Gastroesophageal sphincter (tissue), 4 donors: ENCODE data around the gene ST8SIA5. TPM values are rescaled to one million over a fixed set of nuclear protein-coding genes. Genes with fewer than 3 reads are reported as not detected.

Experiments used
- ATAC-seq: fragments of 150-250 bp; one replicate; pipeline ENCODE4 v1.9.1; 2016; ENCODE audit warnings: mild to moderate bottlenecking, moderate library complexity
- H3K27ac ChIP-seq, 4 donors: fragments of 200-600 bp; sonication (generic) in 3 of 4; 1 replicate in 3 of 4; 2 replicates in 1 of 4; pipeline ENCODE4 v1.5.1; 2016 to 2019
- H3K27me3 ChIP-seq: fragments of 200-600 bp; sonication (generic); one replicate; pipeline ENCODE4 v1.5.1; 2019
- H3K36me3 ChIP-seq, 2 donors: fragments of 200-600 bp; sonication (generic); one replicate each; pipeline ENCODE4 v1.5.1; 2019; ENCODE audit warnings: control low read depth in 1 of 2
- H3K4me1 ChIP-seq, 3 donors: fragments of 200-600 bp; sonication (generic); 1 replicate in 2 of 3; 2 replicates in 1 of 3; pipeline ENCODE4 v1.5.1; 2016 to 2019; ENCODE audit warnings: control low read depth in 2 of 3
- H3K4me3 ChIP-seq, 2 donors: fragments of 200-600 bp; sonication (generic); one replicate each; pipeline ENCODE4 v1.5.1; 2019; ENCODE audit warnings: mild to moderate bottlenecking in 1 of 2, moderate library complexity in 1 of 2
- H3K9me3 ChIP-seq, 3 donors: fragments of 200-600 bp; sonication (generic); one replicate each; pipeline ENCODE4 v1.5.1; 2017 to 2019; ENCODE audit warnings: control low read depth in 2 of 3
- EP300 ChIP-seq: sonication (generic); formaldehyde crosslinking; IDR thresholded peaks from one replicate; pipeline ENCODE4 v1.6.1; 2017; ENCODE audit warnings: antibody characterized with exemption, mild to moderate bottlenecking
- POLR2A ChIP-seq, 2 donors: fragments of 450-650 bp; IDR thresholded peaks; one replicate each; pipeline ENCODE4 v1.6.1; 2017; ENCODE audit warnings: antibody characterized with exemption in 2 of 2, mild to moderate bottlenecking in 2 of 2, moderate library complexity in 1 of 2
- POLR2AphosphoS5 ChIP-seq: sonication (generic); formaldehyde crosslinking; IDR thresholded peaks from one replicate; pipeline ENCODE4 v1.6.1; 2017; ENCODE audit warnings: antibody characterized with exemption
- WGBS, 2 donors: methylation state at CpG; one replicate each; pipeline ENCODE4 v1.1.5; 2018; ENCODE audit warnings: low coverage in 1 of 2; 5-methylcytosine and 5-hydroxymethylcytosine counted together
- total RNA-seq, 4 donors: library from RNA; depleted of rRNA; stranded (reverse); fragments of >200 nt; gene quantifications; one replicate each; pipeline ENCODE4 v1.1.0, GENCODE V29; 2016
- TF ChIP-seq, protein P1 (sequence below), 4 experiments: fragments of 200-600 bp in 2 of 4; fragments of 450-650 bp in 2 of 4; sonication (generic) in 1 of 4; IDR thresholded peaks; one replicate each; pipeline ENCODE4 v1.5.1; 2017 to 2019; ENCODE audit warnings: antibody characterized with exemption in 4 of 4, mild to moderate bottlenecking in 2 of 4, moderate library complexity in 2 of 4

Gene ST8SIA5
- total RNA-seq, 4 donors from 2014 or later, result 0.08 to 0.27 TPM; not detected in 2

DNA sequence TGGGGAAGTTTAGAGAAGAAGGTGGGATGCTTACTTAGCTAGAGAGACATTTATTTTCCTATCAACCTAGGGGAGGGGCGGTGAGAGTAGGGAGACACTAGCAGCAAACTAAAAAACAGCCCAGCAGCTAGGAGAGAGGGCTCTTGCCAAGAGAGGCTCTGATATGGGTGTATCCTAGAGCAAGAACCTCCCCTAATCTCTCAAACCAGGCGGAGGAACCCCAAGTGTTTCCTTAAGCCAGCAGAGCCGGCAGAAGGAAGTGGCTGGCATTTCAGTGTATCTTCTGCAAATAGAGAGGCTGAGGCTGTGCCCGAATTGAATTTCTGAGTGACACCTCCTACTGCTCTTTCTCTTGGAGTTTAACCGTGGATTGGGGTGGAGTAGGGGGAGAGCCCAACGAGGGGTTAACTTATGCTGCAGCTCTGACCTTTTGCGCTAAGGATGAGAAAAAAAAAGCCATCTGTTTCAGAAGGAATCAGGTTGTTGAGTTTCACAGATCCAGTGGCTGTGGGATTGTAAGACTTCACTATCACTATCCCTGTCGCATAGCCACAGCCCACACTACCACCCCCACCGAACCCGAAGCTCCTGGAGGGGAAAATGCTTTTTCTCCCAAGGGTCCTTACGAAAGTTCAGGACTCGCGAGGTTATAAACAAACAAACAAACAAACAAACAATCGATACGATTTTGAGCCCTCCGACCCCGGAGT, 1.4 kb downstream of the ST8SIA5 start:
- 10 to 15% methylated on average over 13 to 14 of the region's 17 CpGs for WGBS, 2 donors
- no peak overlapping the region for H3K27ac ChIP-seq
- ATAC-seq, result no peak

GRCh38 chr18:46754661-46755292, 2.1 kb downstream of the ST8SIA5 start:
- H3K4me3 ChIP-seq, result no peak overlapping the region
- no peaks in the 10 kb centered on the region for H3K36me3 ChIP-seq
- H3K27me3 ChIP-seq, result peaks cover 70% of the 10 kb centered on the region
- TF ChIP-seq, protein P1, sequence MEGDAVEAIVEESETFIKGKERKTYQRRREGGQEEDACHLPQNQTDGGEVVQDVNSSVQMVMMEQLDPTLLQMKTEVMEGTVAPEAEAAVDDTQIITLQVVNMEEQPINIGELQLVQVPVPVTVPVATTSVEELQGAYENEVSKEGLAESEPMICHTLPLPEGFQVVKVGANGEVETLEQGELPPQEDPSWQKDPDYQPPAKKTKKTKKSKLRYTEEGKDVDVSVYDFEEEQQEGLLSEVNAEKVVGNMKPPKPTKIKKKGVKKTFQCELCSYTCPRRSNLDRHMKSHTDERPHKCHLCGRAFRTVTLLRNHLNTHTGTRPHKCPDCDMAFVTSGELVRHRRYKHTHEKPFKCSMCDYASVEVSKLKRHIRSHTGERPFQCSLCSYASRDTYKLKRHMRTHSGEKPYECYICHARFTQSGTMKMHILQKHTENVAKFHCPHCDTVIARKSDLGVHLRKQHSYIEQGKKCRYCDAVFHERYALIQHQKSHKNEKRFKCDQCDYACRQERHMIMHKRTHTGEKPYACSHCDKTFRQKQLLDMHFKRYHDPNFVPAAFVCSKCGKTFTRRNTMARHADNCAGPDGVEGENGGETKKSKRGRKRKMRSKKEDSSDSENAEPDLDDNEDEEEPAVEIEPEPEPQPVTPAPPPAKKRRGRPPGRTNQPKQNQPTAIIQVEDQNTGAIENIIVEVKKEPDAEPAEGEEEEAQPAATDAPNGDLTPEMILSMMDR (IDR thresholded peaks at IDR 0.05), result no peak
- TF ChIP-seq POLR2A (IDR thresholded peaks at IDR 0.05) (no peak), EP300 (no peak), POLR2AphosphoS5 (no peak)
- no peaks in the 10 kb centered on the region for H3K9me3 ChIP-seq
- no CpG with 5 or more reads among the region's 13 CpGs for whole genome bisulfite sequencing, 2 donors
- peaks cover 0 to 24% (median 9%) of the 10 kb centered on the region in 3 donors for H3K4me1 ChIP-seq
- no peak overlapping the region for H3K27ac ChIP-seq
- no peak for ATAC-seq

More for the DNA sequence above, 1.4 kb downstream of the ST8SIA5 start:
- Histone ChIP-seq H3K4me3 (no peak overlapping the region), H3K4me1 (peaks cover 0 to 24% (median 9%) of the 10 kb centered on the region in 3 donors), H3K9me3 (no peaks in the 10 kb centered on the region), H3K36me3 (no peaks in the 10 kb centered on the region), H3K27me3 (peaks cover 77% of the 10 kb centered on the region)
- TF ChIP-seq EP300 (no peak), POLR2A (IDR thresholded peaks at IDR 0.05) (no peak), POLR2AphosphoS5 (no peak)
- TF ChIP-seq, protein P1 (IDR thresholded peaks at IDR 0.05), result no peak

DNA sequence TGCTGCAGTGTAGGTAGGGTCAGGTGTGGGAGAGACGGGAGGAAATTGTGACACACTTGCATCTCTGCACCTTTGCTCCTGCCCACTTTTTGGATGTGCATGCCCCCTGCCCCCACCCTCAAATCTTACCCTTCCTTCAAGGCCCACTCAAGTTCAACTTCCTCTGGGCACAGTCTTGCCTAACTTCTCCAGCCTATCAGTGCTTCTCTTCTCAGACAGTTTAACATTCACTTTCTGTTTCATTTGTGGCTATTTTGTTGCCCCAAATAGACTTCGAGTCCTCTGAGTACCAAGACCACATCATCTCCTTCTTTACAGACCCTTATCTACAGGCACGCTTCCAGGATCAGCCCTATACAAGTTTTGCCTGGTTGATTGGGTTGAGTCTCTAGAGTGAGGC, 2.7 kb downstream of the ST8SIA5 start:
- peaks cover 64% of the 10 kb centered on the region for H3K27me3 ChIP-seq
- ATAC-seq, result no peak
- H3K4me3 ChIP-seq, result no peak overlapping the region
- no peaks in the 10 kb centered on the region for H3K9me3 ChIP-seq
- peaks cover 0 to 24% (median 9%) of the 10 kb centered on the region in 3 donors for H3K4me1 ChIP-seq
- 60 to 80% methylated on average over 1 to 2 of the region's 3 CpGs for WGBS, 2 donors
- TF ChIP-seq EP300 (no peak), POLR2A (IDR thresholded peaks at IDR 0.05) (no peak), POLR2AphosphoS5 (no peak)
- TF ChIP-seq, protein P1 (IDR thresholded peaks at IDR 0.05), result no peak
- H3K36me3 ChIP-seq, result no peaks in the 10 kb centered on the region
- no peak overlapping the region for H3K27ac ChIP-seq

DNA sequence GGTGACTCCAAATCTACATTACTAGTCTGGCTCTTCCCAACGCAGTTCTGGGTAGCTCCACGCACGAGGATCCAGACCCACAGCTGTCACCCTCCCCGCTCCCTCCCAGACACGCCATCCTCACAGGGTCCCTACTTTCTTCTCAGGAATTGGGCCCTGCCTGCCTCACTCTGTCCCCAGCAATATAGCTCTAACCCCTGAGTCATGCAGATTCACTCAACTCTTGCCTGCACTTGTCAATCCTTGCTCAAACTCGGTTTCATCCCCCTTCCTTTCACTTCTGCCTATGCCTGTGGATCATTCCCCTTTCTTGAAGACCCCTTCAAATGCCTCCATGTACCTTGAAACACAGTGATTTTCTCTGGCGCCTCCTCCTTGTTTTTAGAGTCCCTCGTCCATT, 5.0 kb downstream of the ST8SIA5 start:
- Histone ChIP-seq H3K27ac (no peak overlapping the region), H3K4me3 (no peak overlapping the region), H3K36me3 (no peaks in the 10 kb centered on the region), H3K27me3 (peaks cover 43% of the 10 kb centered on the region), H3K4me1 (peaks cover 0 to 12% (median 6%) of the 10 kb centered on the region in 3 donors), H3K9me3 (no peaks in the 10 kb centered on the region)
- whole genome bisulfite sequencing, 2 donors, result 79 to 94% methylated on average over 8 of the region's 8 CpGs
- TF ChIP-seq, protein P1 (IDR thresholded peaks at IDR 0.05), result no peak
- TF ChIP-seq EP300, result no peak
- TF ChIP-seq POLR2AphosphoS5, result no peak
- no peak for TF ChIP-seq POLR2A (IDR thresholded peaks at IDR 0.05)
- ATAC-seq, result no peak
